Naive thymus-derived CD4-positive, alpha-beta T cell (primary cell): Measurements from ENCODE around the gene ZBTB21. TPM values are rescaled to one million over a fixed set of nuclear protein-coding genes. Genes with fewer than 3 reads are reported as not detected.
A peak's percentile ranks its signal among the peaks of the same experiment; 100 is the strongest.

Experiments used
- ATAC-seq: fragments of 150-1000 bp; cut with Tn5 transposase; 2 replicates; pipeline ENCODE4 v1.10.0; 2021; ENCODE audit warnings: mild to moderate bottlenecking, moderate library complexity
- CTCF ChIA-PET: fragments of 350-600 bp; sonication (Branson Sonifier 250); formaldehyde crosslinking; loops from one replicate; lab custom pipeline; 2021; ENCODE audit warnings: antibody characterized with exemption; lab: Charles Lee
- POLR2A ChIA-PET: fragments of 350-600 bp; sonication (Branson Sonifier 250); formaldehyde crosslinking; loops from one replicate; lab custom pipeline; 2021; ENCODE audit warnings: antibody characterized with exemption, inconsistent platforms; lab: Charles Lee
- DNase-seq, 9 donors: peaks; one replicate each; pipeline versions ENCODE4 v3.0.0 to v3.0.0-alpha.2; 2020 to 2022; ENCODE audit warnings: mixed read lengths in 1 of 9
- H3K27ac ChIP-seq: one replicate; pipeline ENCODE4 v1.7.0; 2013; ENCODE audit warnings: mild to moderate bottlenecking, low read depth, low read length, moderate library complexity
- H3K27me3 ChIP-seq, 2 donors: one replicate each; pipeline ENCODE4 v1.7.0; 2013; ENCODE audit warnings: low read length in 2 of 2, mild to moderate bottlenecking in 2 of 2, moderate library complexity in 2 of 2; ENCODE audit not compliant: control insufficient read depth in 2 of 2, insufficient read depth in 2 of 2
- H3K36me3 ChIP-seq, 3 experiments: 1 replicate in 2 of 3; 2 replicates in 1 of 3; pipeline ENCODE4 v1.7.0; 2013; ENCODE audit warnings: low read length in 3 of 3, mild to moderate bottlenecking in 3 of 3, moderate library complexity in 1 of 3; ENCODE audit not compliant: insufficient read depth in 3 of 3, control insufficient read depth in 2 of 3
- H3K4me1 ChIP-seq, 2 donors: one replicate each; pipeline ENCODE4 v1.7.0; 2013; ENCODE audit warnings: low read length in 2 of 2, mild to moderate bottlenecking in 2 of 2, moderate library complexity in 1 of 2; ENCODE audit not compliant: control insufficient read depth in 2 of 2, insufficient read depth in 2 of 2
- H3K4me3 ChIP-seq: 2 replicates; pipeline ENCODE4 v1.7.0; 2013; ENCODE audit warnings: mild to moderate bottlenecking, low read length
- H3K9me3 ChIP-seq, 3 experiments: 1 replicate in 2 of 3; 2 replicates in 1 of 3; pipeline ENCODE4 v1.7.0; 2013; ENCODE audit warnings: low read length in 3 of 3; ENCODE audit not compliant: control insufficient read depth in 2 of 3
- H3K27ac Mint-ChIP-seq, 9 donors: one replicate each; pipeline ENCODE4 v1.8.0; 2020 to 2022; ENCODE audit warnings: mixed read lengths in 9 of 9, mild to moderate bottlenecking in 8 of 9, moderate library complexity in 5 of 9, inconsistent platforms in 2 of 9
- H3K27me3 Mint-ChIP-seq, 5 donors: one replicate each; pipeline ENCODE4 v1.8.0; 2021 to 2022; ENCODE audit warnings: mixed read lengths in 5 of 5, mild to moderate bottlenecking in 1 of 5
- H3K36me3 Mint-ChIP-seq, 5 donors: one replicate each; pipeline ENCODE4 v1.8.0; 2020 to 2022; ENCODE audit warnings: mixed read lengths in 5 of 5, mild to moderate bottlenecking in 3 of 5, inconsistent platforms in 1 of 5
- H3K4me1 Mint-ChIP-seq, 7 donors: one replicate each; pipeline ENCODE4 v1.8.0; 2020 to 2022; ENCODE audit warnings: mixed read lengths in 7 of 7, mild to moderate bottlenecking in 3 of 7, inconsistent platforms in 1 of 7
- H3K4me3 Mint-ChIP-seq, 10 donors: one replicate each; pipeline ENCODE4 v1.8.0; 2020 to 2022; ENCODE audit warnings: mild to moderate bottlenecking in 10 of 10, mixed read lengths in 10 of 10, moderate library complexity in 6 of 10, inconsistent platforms in 2 of 10
- H3K9me3 Mint-ChIP-seq, 11 donors: one replicate each; pipeline ENCODE4 v1.8.0; 2020 to 2022; ENCODE audit warnings: mixed read lengths in 11 of 11, mild to moderate bottlenecking in 4 of 11, inconsistent platforms in 1 of 11, moderate library complexity in 1 of 11
- intact Hi-C, 2 donors: fragments of 100-400 bp; cut with micrococcal nuclease; formaldehyde crosslinking; loops; one replicate each; pipeline ENCODE4 v1.15.1; 2023
- polyA plus RNA-seq, 2 donors: library from polyadenylated mRNA; unstranded; fragments of 300-500 nt; fragmentation: Illumina TruSeq; gene quantifications; one replicate each; pipeline ENCODE4 v1.2.3, GENCODE V29; 2021
- total RNA-seq, 6 experiments: library from RNA in 5 of 6; stranded (reverse) in 5 of 6; gene quantifications; 1 replicate in 5 of 6; 2 replicates in 1 of 6; pipeline ENCODE4 v1.2.3 and lab custom pipeline; 2021 to 2026

ZBTB21 gene
- total and polyA plus RNA-seq, 7 experiments from 2014 or later, result 4.3 to 137 (median 24.3) TPM

DNA sequence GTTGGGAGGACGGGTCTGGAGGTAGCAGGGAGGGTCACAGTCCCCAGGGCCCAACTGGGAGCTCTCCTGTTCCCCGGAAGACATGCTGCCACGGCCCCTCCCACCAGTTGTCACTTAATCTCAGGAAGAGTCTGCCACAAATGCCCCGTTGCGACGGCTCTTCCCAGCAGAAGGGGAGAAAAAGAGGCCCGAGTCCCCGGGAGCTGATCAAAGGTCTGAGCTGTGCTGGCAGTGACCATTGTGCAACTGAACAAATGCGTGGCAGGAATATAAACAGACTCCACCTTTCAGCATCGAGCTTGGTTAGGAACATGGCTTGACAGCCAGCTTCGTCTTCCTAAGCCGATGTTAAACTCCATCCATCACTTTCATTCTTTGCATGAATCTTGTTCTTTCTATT lies 27.8 kb upstream of the ZBTB21 start:
- Histone ChIP-seq H3K4me1 (no peaks in the 10 kb centered on the region), H3K9me3 (no peaks in the 10 kb centered on the region), H3K4me3 (no peak overlapping the region), H3K27ac (no peak overlapping the region), H3K27me3 (no peaks in the 10 kb centered on the region), H3K36me3 (no peaks in the 10 kb centered on the region)
- no peak overlapping the region for H3K27ac Mint-ChIP-seq
- DNase-seq, result no peak
- intact Hi-C loops, result no loop called here
- CTCF ChIA-PET, result no interaction called here
- no peak for ATAC-seq
- peaks cover 0 to 3% (median 0%) of the 10 kb centered on the region in 5 donors for H3K36me3 Mint-ChIP-seq
- POLR2A ChIA-PET, result interaction anchor here (0.9 kb wide), 1 partner anchor 12 kb away, joined by 3 read pairs; no protein-coding TSS in a partner anchor
- H3K4me3 Mint-ChIP-seq, result no peak overlapping the region
- peaks cover 0 to 3% (median 0%) of the 10 kb centered on the region in 11 donors for H3K9me3 Mint-ChIP-seq
- H3K4me1 Mint-ChIP-seq, result peaks cover 0 to 22% (median 11%) of the 10 kb centered on the region in 7 donors
- no peaks in the 10 kb centered on the region for H3K27me3 Mint-ChIP-seq

GRCh38 chr21:42037516-42037915 lies 27.4 kb upstream of the ZBTB21 start:
- DNase-seq, result no peak
- Histone ChIP-seq H3K4me1 (no peaks in the 10 kb centered on the region), H3K27me3 (no peaks in the 10 kb centered on the region), H3K27ac (no peak overlapping the region), H3K36me3 (no peaks in the 10 kb centered on the region), H3K9me3 (no peaks in the 10 kb centered on the region), H3K4me3 (no peak overlapping the region)
- intact Hi-C loops, result no loop called here
- Mint-ChIP-seq H3K27ac (peak overlapping the region in 1 of 9 donors; percentile 28), H3K36me3 (peaks cover 0 to 3% (median 0%) of the 10 kb centered on the region in 5 donors), H3K4me3 (no peak overlapping the region), H3K4me1 (peaks cover 0 to 22% (median 11%) of the 10 kb centered on the region in 7 donors), H3K9me3 (peaks cover 0 to 3% (median 0%) of the 10 kb centered on the region in 11 donors), H3K27me3 (no peaks in the 10 kb centered on the region)
- ChIA-PET CTCF (no interaction called here), POLR2A (interaction anchor here (0.9 kb wide), 1 partner anchor 11 kb away, joined by 3 read pairs; no protein-coding TSS in a partner anchor)
- ATAC-seq, result no peak

DNA sequence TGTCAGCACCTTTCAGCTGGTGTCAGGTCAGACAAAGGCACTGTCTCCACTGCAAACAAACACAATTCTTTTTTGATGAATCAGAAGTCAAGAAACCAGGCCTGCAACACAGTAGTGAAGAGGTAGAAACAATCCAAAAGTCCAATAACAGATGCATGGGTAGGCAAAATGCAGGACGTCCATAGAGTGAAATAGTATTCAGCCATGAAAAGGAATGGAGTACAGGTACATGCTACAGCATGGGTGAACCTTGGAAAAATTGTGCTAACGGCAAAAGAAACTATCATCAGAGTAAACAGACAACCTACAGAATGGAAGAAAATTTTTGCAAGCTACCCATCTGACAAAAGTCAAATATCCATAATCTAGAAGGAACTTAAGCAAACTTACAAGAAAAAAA lies 26.2 kb upstream of the ZBTB21 start:
- ChIA-PET POLR2A (no interaction called here), CTCF (no interaction called here)
- Histone ChIP-seq H3K4me1 (no peaks in the 10 kb centered on the region), H3K27me3 (no peaks in the 10 kb centered on the region), H3K9me3 (no peaks in the 10 kb centered on the region), H3K36me3 (no peaks in the 10 kb centered on the region), H3K4me3 (no peak overlapping the region), H3K27ac (no peak overlapping the region)
- Mint-ChIP-seq H3K4me1 (peaks cover 0 to 15% (median 10%) of the 10 kb centered on the region in 7 donors), H3K27ac (no peak overlapping the region), H3K27me3 (no peaks in the 10 kb centered on the region), H3K9me3 (peaks cover 0 to 3% (median 0%) of the 10 kb centered on the region in 11 donors), H3K4me3 (no peak overlapping the region), H3K36me3 (peaks cover 0 to 3% (median 0%) of the 10 kb centered on the region in 5 donors)
- DNase-seq (no peak), ATAC-seq (no peak)
- intact Hi-C loops, result no loop called here

- no peak for ATAC-seq
- POLR2A ChIA-PET, result interaction anchor here (0.6 kb wide), 1 partner anchor 61 kb away, joined by 5 read pairs; no protein-coding TSS in a partner anchor
- CTCF ChIA-PET, result no interaction called here
These were observed 22.8 kb upstream of the ZBTB21 start for GRCh38 chr21:42032968-42033367.

GRCh38 chr21:42032266-42032665 lies 22.1 kb upstream of the ZBTB21 start:
- DNase-seq (no peak), ATAC-seq (no peak)
- Mint-ChIP-seq H3K36me3 (no peaks in the 10 kb centered on the region), H3K27ac (no peak overlapping the region), H3K9me3 (peaks cover 0 to 3% (median 0%) of the 10 kb centered on the region in 11 donors), H3K4me1 (peaks cover 0 to 10% (median 0%) of the 10 kb centered on the region in 7 donors), H3K27me3 (no peaks in the 10 kb centered on the region), H3K4me3 (no peak overlapping the region)
- Histone ChIP-seq H3K27me3 (no peaks in the 10 kb centered on the region), H3K36me3 (no peaks in the 10 kb centered on the region), H3K9me3 (no peaks in the 10 kb centered on the region), H3K4me3 (no peak overlapping the region), H3K4me1 (no peaks in the 10 kb centered on the region), H3K27ac (no peak overlapping the region)
- intact Hi-C loops, result no loop called here
- CTCF ChIA-PET, result interaction anchor here (0.9 kb wide), 1 partner anchor 76 kb away, joined by 3 read pairs; no protein-coding TSS in a partner anchor
- POLR2A ChIA-PET, result no interaction called here

More at GRCh38 chr21:42032968-42033367, 22.8 kb upstream of the ZBTB21 start:
- peaks cover 0 to 10% (median 3%) of the 10 kb centered on the region in 7 donors for H3K4me1 Mint-ChIP-seq
- no peaks in the 10 kb centered on the region for H3K27me3 Mint-ChIP-seq
- Histone ChIP-seq H3K27me3 (no peaks in the 10 kb centered on the region), H3K36me3 (no peaks in the 10 kb centered on the region), H3K27ac (no peak overlapping the region), H3K9me3 (no peaks in the 10 kb centered on the region), H3K4me3 (no peak overlapping the region), H3K4me1 (no peaks in the 10 kb centered on the region)
- intact Hi-C loops, result no loop called here
- H3K9me3 Mint-ChIP-seq, result peaks cover 0 to 3% (median 0%) of the 10 kb centered on the region in 11 donors
- no peak overlapping the region for H3K27ac Mint-ChIP-seq
- no peak overlapping the region for H3K4me3 Mint-ChIP-seq
- peaks cover 0 to 3% (median 0%) of the 10 kb centered on the region in 5 donors for H3K36me3 Mint-ChIP-seq
- DNase-seq, result no peak

- no peak for ATAC-seq
- Mint-ChIP-seq H3K4me1 (peaks cover 0 to 14% (median 0%) of the 10 kb centered on the region in 7 donors), H3K36me3 (no peaks in the 10 kb centered on the region), H3K27ac (no peak overlapping the region), H3K27me3 (no peaks in the 10 kb centered on the region), H3K4me3 (no peak overlapping the region), H3K9me3 (peaks cover 0 to 3% (median 0%) of the 10 kb centered on the region in 11 donors)
- DNase-seq, result no peak
- Histone ChIP-seq H3K27me3 (no peaks in the 10 kb centered on the region), H3K27ac (no peak overlapping the region), H3K4me3 (no peak overlapping the region), H3K9me3 (no peaks in the 10 kb centered on the region), H3K4me1 (no peaks in the 10 kb centered on the region), H3K36me3 (no peaks in the 10 kb centered on the region)
- intact Hi-C loops, result no loop called here
- ChIA-PET CTCF (interaction anchor here (0.9 kb wide), 1 partner anchor 76 kb away, joined by 3 read pairs; no protein-coding TSS in a partner anchor), POLR2A (no interaction called here)
These were observed 21.7 kb upstream of the ZBTB21 start for GRCh38 chr21:42031816-42032215.

DNA sequence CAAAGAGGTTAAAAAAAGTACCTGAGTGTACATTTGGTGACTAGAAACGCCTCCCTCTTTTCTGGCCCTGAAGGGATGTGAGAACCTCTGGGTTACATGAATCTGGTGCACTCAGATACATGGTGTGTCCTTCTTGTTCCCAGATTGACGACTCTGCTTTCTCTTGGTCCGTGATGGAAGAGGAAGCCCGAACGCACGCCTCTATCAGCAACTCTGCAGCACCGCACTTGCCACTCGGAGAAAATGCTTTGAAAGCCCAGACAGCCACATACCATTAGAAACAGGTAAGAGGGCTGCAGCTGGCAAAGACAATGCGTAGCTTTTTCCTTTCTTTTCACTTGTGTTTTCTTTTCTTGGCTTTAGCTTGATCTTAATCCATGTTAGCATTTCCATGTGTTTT lies 21.1 kb upstream of the ZBTB21 start:
- Mint-ChIP-seq H3K36me3 (no peaks in the 10 kb centered on the region), H3K9me3 (peaks cover 0 to 2% (median 0%) of the 10 kb centered on the region in 11 donors), H3K4me3 (no peak overlapping the region), H3K4me1 (peaks cover 0 to 15% (median 0%) of the 10 kb centered on the region in 7 donors), H3K27ac (no peak overlapping the region), H3K27me3 (no peaks in the 10 kb centered on the region)
- ATAC-seq (no peak), DNase-seq (no peak)
- intact Hi-C loops, result no loop called here
- POLR2A ChIA-PET, result no interaction called here
- CTCF ChIA-PET, result interaction anchor here (0.9 kb wide), 1 partner anchor 77 kb away, joined by 3 read pairs; no protein-coding TSS in a partner anchor
- H3K9me3 ChIP-seq, result no peaks in the 10 kb centered on the region
- H3K4me3 ChIP-seq, result no peak overlapping the region
- no peak overlapping the region for H3K27ac ChIP-seq
- no peaks in the 10 kb centered on the region for H3K4me1 ChIP-seq
- no peaks in the 10 kb centered on the region for H3K27me3 ChIP-seq
- no peaks in the 10 kb centered on the region for H3K36me3 ChIP-seq
